ENCODE results near the gene COL26A1.

DNA sequence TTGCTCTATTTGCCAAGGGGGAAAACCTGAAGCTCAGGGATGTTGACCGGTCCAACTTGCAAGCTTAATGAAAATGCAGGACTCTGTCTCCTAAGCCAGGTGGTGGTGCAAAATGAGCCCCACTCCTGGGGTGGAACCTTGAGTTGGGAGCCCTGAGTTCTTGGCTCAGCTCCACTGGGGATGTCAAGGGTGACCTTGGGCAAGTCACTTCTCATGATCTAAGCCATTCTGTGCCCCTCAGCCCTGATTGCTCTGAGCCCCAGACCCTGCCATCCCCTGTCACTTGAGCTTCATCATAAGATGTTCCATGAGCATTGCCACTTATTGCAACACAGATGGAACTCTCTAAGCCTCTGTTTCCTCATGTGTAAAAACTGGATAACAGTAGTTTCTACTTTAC is 232.6 kb downstream of the COL26A1 start:
- TF ChIP-seq, protein P1, sequence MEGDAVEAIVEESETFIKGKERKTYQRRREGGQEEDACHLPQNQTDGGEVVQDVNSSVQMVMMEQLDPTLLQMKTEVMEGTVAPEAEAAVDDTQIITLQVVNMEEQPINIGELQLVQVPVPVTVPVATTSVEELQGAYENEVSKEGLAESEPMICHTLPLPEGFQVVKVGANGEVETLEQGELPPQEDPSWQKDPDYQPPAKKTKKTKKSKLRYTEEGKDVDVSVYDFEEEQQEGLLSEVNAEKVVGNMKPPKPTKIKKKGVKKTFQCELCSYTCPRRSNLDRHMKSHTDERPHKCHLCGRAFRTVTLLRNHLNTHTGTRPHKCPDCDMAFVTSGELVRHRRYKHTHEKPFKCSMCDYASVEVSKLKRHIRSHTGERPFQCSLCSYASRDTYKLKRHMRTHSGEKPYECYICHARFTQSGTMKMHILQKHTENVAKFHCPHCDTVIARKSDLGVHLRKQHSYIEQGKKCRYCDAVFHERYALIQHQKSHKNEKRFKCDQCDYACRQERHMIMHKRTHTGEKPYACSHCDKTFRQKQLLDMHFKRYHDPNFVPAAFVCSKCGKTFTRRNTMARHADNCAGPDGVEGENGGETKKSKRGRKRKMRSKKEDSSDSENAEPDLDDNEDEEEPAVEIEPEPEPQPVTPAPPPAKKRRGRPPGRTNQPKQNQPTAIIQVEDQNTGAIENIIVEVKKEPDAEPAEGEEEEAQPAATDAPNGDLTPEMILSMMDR (conservative IDR thresholded peaks at IDR 0.05; ENCODE audit: low read depth, low read length): no peak
- no peak for TF ChIP-seq EZH2 (IDR thresholded peaks at IDR 0.05; ENCODE audit: borderline replicate concordance, low read depth, low read length, poor library complexity, severe bottlenecking)

All from A673 (cell line).